ENCODE measurements around the gene TUT7.

The TUT7 gene

DNA sequence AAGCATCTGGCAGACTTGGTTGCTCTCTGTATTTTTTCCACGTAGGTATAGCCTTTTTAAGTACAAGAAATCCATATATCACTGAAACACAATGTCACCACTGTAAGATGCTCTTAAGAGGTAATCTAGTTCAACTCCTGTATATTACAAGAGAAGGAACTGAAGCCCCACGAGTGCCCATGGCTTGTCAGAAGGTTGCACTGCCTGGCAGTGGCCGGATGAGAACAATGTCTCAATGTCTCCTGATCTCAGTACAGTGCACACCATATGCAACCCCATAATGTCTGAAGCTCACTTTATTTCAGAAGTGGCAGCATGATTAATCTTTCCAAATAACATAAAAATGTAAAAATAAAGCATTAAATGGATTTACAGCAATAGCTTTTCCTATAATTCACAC, 27.7 kb downstream of the TUT7 start:
- Histone ChIP-seq H3K4me2 (ENCODE audit: low read length) (no peak overlapping the region), H3K36me3 (replicated peaks; ENCODE audit: low read depth, low read length) (peaks cover 63% of the 10 kb centered on the region), H2AFZ (ENCODE audit: low read depth, low read length) (no peak overlapping the region), H4K20me1 (ENCODE audit: insufficient read depth, low read length) (peaks cover 7% of the 10 kb centered on the region; the same call in 1 of the 2 replicates), H3K9me3 (ENCODE audit: insufficient read depth, low read length) (no peaks in the 10 kb centered on the region), H3K4me1 (ENCODE audit: low read length) (peaks cover 10% of the 10 kb centered on the region; the same call in 1 of the 2 replicates), H3K79me2 (ENCODE audit: low read length) (no peaks in the 10 kb centered on the region), H3K27me3 (ENCODE audit: low read depth, low read length) (no peaks in the 10 kb centered on the region), H3K9ac (ENCODE audit: low read length) (no peak overlapping the region), H3K4me3 (ENCODE audit: low read length) (no peak overlapping the region), H3K27ac (ENCODE audit: low read length) (no peak overlapping the region)
- TF ChIP-seq EZH2phosphoT487 (IDR thresholded peaks at IDR 0.05; ENCODE audit: low read depth): no peak
- TF ChIP-seq, protein P1, sequence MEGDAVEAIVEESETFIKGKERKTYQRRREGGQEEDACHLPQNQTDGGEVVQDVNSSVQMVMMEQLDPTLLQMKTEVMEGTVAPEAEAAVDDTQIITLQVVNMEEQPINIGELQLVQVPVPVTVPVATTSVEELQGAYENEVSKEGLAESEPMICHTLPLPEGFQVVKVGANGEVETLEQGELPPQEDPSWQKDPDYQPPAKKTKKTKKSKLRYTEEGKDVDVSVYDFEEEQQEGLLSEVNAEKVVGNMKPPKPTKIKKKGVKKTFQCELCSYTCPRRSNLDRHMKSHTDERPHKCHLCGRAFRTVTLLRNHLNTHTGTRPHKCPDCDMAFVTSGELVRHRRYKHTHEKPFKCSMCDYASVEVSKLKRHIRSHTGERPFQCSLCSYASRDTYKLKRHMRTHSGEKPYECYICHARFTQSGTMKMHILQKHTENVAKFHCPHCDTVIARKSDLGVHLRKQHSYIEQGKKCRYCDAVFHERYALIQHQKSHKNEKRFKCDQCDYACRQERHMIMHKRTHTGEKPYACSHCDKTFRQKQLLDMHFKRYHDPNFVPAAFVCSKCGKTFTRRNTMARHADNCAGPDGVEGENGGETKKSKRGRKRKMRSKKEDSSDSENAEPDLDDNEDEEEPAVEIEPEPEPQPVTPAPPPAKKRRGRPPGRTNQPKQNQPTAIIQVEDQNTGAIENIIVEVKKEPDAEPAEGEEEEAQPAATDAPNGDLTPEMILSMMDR (IDR thresholded peaks at IDR 0.05; ENCODE audit: low read depth, low read length): no peak

DNA sequence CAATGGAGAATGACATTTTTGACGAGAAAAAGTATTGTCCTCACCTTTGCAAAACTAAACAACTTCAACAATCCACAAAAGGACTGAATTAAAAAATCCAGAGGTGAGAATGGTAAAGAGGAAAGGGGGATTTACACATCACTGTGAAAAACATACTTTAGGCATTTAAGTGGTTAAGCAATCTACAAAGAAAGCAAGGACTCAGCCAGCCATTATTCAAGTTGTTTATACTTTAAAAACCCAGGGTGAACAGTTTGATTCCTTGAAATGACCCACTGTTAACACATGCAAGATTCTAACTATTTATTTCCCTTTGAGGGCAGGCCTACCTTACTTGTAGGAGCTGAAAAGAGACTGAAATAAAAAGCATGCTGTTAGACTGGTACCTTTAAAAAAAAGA, 29.3 kb downstream of the TUT7 start:
- no peaks in the 10 kb centered on the region for H3K27me3 ChIP-seq (ENCODE audit: low read depth, low read length)
- H3K27ac ChIP-seq (ENCODE audit: low read length): no peak overlapping the region
- TF ChIP-seq, protein P1 (IDR thresholded peaks at IDR 0.05; ENCODE audit: low read depth, low read length): no peak
- H2AFZ ChIP-seq (ENCODE audit: low read depth, low read length): no peak overlapping the region
- no peak overlapping the region for H3K9ac ChIP-seq (ENCODE audit: low read length)
- peaks cover 10% of the 10 kb centered on the region; the same call in 1 of the 2 replicates for H3K4me1 ChIP-seq (ENCODE audit: low read length)
- H3K9me3 ChIP-seq (ENCODE audit: insufficient read depth, low read length): no peaks in the 10 kb centered on the region
- peaks cover 70% of the 10 kb centered on the region for H3K36me3 ChIP-seq (replicated peaks; ENCODE audit: low read depth, low read length)
- peaks cover 7% of the 10 kb centered on the region; the same call in 1 of the 2 replicates for H4K20me1 ChIP-seq (ENCODE audit: insufficient read depth, low read length)
- H3K4me2 ChIP-seq (ENCODE audit: low read length): no peak overlapping the region
- H3K79me2 ChIP-seq (ENCODE audit: low read length): no peaks in the 10 kb centered on the region
- no peak overlapping the region for H3K4me3 ChIP-seq (ENCODE audit: low read length)

DNA sequence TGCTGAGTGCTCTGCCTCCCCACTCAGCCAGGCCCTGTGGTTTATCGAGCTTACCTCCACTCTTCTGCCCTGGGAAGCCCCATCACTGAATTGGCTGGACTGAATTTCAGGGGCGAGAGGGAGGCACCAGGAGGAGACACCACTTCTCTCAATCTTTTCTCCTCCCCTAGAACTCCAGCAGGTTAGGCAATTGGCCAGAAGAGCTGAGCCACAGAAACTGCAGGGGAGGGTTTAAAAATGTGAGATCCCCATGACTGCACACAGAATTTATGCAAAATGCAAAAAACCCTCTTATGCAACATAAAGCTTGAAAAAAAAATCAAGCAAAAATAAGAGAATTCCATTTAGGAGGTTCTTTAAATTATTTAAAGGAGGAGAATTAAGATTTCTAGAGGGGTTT, 29.9 kb downstream of the TUT7 start:
- H3K4me1 ChIP-seq (ENCODE audit: low read length): peaks cover 10% of the 10 kb centered on the region; the same call in 1 of the 2 replicates
- no peak overlapping the region for H3K4me2 ChIP-seq (ENCODE audit: low read length)
- peaks cover 76% of the 10 kb centered on the region for H3K36me3 ChIP-seq (replicated peaks; ENCODE audit: low read depth, low read length)
- no peak overlapping the region for H3K27ac ChIP-seq (ENCODE audit: low read length)
- H3K9ac ChIP-seq (ENCODE audit: low read length): no peak overlapping the region
- no peak overlapping the region for H3K4me3 ChIP-seq (ENCODE audit: low read length)
- H2AFZ ChIP-seq (ENCODE audit: low read depth, low read length): no peak overlapping the region
- TF ChIP-seq, protein P1 (IDR thresholded peaks at IDR 0.05; ENCODE audit: low read depth, low read length): no peak
- TF ChIP-seq EZH2phosphoT487 (IDR thresholded peaks at IDR 0.05; ENCODE audit: low read depth): no peak
- H3K9me3 ChIP-seq (ENCODE audit: insufficient read depth, low read length): no peaks in the 10 kb centered on the region
- H3K27me3 ChIP-seq (ENCODE audit: low read depth, low read length): no peaks in the 10 kb centered on the region
- H3K79me2 ChIP-seq (ENCODE audit: low read length): no peaks in the 10 kb centered on the region
- H4K20me1 ChIP-seq (ENCODE audit: insufficient read depth, low read length): peaks cover 7% of the 10 kb centered on the region; the same call in 1 of the 2 replicates

DNA sequence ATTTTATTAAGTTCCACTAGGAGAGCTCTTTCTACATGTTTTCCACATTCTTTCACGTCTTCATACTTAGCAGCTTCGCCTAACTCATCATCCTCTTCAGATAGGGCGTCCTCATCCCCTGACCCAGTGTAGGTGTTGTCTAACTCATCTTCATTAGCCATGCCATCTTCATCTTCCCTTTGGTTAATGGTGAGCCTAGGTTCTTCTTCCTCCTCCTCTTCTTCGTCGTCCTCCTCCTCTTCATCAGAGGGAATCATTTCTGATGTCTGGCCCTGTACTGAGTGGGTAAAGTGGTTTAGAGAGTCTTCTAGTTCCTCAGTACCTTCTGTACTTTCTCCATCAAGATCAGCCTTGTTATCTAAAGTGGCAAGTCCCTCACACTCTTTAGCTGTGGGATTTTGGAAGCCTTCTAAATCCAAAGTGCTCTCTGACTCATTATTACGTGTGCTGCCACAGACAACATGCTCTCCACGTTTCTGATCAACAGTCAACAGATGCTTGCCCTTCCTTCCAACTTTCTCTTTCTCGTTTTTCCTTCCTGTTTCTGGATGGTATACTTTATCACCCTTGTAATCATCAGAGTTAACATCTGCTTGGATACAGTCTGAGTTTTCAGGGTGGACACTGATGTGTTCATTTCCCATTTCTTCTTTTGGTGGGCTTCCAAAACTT, 31.1 kb downstream of the TUT7 start:
- Histone ChIP-seq H3K4me1 (ENCODE audit: low read length) (peaks cover 10% of the 10 kb centered on the region; the same call in 1 of the 2 replicates), H2AFZ (ENCODE audit: low read depth, low read length) (no peak overlapping the region), H3K79me2 (ENCODE audit: low read length) (no peaks in the 10 kb centered on the region), H3K9me3 (ENCODE audit: insufficient read depth, low read length) (no peaks in the 10 kb centered on the region), H3K27me3 (ENCODE audit: low read depth, low read length) (no peaks in the 10 kb centered on the region), H3K9ac (ENCODE audit: low read length) (no peak overlapping the region), H3K36me3 (replicated peaks; ENCODE audit: low read depth, low read length) (peaks cover 83% of the 10 kb centered on the region), H3K4me2 (ENCODE audit: low read length) (no peak overlapping the region), H3K27ac (ENCODE audit: low read length) (no peak overlapping the region), H3K4me3 (ENCODE audit: low read length) (no peak overlapping the region), H4K20me1 (ENCODE audit: insufficient read depth, low read length) (peaks cover 7% of the 10 kb centered on the region; the same call in 1 of the 2 replicates)
- no peak for TF ChIP-seq EZH2phosphoT487 (IDR thresholded peaks at IDR 0.05; ENCODE audit: low read depth)
- TF ChIP-seq, protein P1 (IDR thresholded peaks at IDR 0.05; ENCODE audit: low read depth, low read length): no peak

Data from OCI-LY3 (cell line).